Measurements from ENCODE around the gene ST7L. TPM values are rescaled to one million over a fixed set of nuclear protein-coding genes. Genes with fewer than 3 reads are reported as not detected.

The ST7L gene
- total RNA-seq, 1 experiment from 2014 or later = 13.6 TPM

GRCh38 chr1:112583366-112583765 lies 35.6 kb downstream of the ST7L start:
- H3K4me1 Mint-ChIP-seq (ENCODE audit: low read depth, unreplicated experiment) = no peaks in the 10 kb centered on the region
- H3K4me3 ChIP-seq (ENCODE audit: low read depth, low read length) = no peak overlapping the region
- no peak overlapping the region for H3K27ac Mint-ChIP-seq (ENCODE audit: unreplicated experiment)
- H3K27me3 Mint-ChIP-seq (ENCODE audit: insufficient read depth, unreplicated experiment) = no peaks in the 10 kb centered on the region
- no TSS peak for BruUV-seq (replicated peaks)
- DNase-seq = no peak
- H3K4me1 ChIP-seq = no peaks in the 10 kb centered on the region
- no peaks in the 10 kb centered on the region for H3K36me3 ChIP-seq (ENCODE audit: control insufficient read depth, insufficient read depth, low read length)
- POLR2A ChIA-PET = no interaction called here
- peaks cover under 1% of the 10 kb centered on the region for H3K9me3 Mint-ChIP-seq (ENCODE audit: unreplicated experiment)
- no peaks in the 10 kb centered on the region for H3K27me3 ChIP-seq (replicated peaks; ENCODE audit: control insufficient read depth, insufficient read depth, low read length)
- intact Hi-C loops (cut with micrococcal nuclease; ENCODE audit: unreplicated experiment) = no loop called here
- H3K36me3 Mint-ChIP-seq (ENCODE audit: insufficient read depth, unreplicated experiment) = no peaks in the 10 kb centered on the region
- CTCF ChIA-PET = no interaction called here
- no peak overlapping the region for H3K4me3 Mint-ChIP-seq (ENCODE audit: unreplicated experiment)
- no peak for TF ChIP-seq CTCF (IDR thresholded peaks at IDR 0.05; ENCODE audit: insufficient read depth in 1 of 2, low read depth in 1 of 2, low read length in 1 of 2, severe bottlenecking in 1 of 2, unreplicated experiment in 1 of 2)
- no peaks in the 10 kb centered on the region for H3K9me3 ChIP-seq

- Mint-ChIP-seq H3K27me3 (ENCODE audit: insufficient read depth, unreplicated experiment) (no peaks in the 10 kb centered on the region), H3K4me1 (ENCODE audit: low read depth, unreplicated experiment) (no peaks in the 10 kb centered on the region), H3K36me3 (ENCODE audit: insufficient read depth, unreplicated experiment) (no peaks in the 10 kb centered on the region), H3K4me3 (ENCODE audit: unreplicated experiment) (no peak overlapping the region), H3K27ac (ENCODE audit: unreplicated experiment) (no peak overlapping the region), H3K9me3 (ENCODE audit: unreplicated experiment) (no peaks in the 10 kb centered on the region)
- H3K4me1 ChIP-seq = no peaks in the 10 kb centered on the region
- intact Hi-C loops (cut with micrococcal nuclease; ENCODE audit: unreplicated experiment) = no loop called here
- no TSS peak for BruUV-seq (replicated peaks)
- no peak for TF ChIP-seq CTCF (IDR thresholded peaks at IDR 0.05; ENCODE audit: insufficient read depth in 1 of 2, low read depth in 1 of 2, low read length in 1 of 2, severe bottlenecking in 1 of 2, unreplicated experiment in 1 of 2)
- H3K36me3 ChIP-seq (ENCODE audit: control insufficient read depth, insufficient read depth, low read length) = no peaks in the 10 kb centered on the region
- no peaks in the 10 kb centered on the region for H3K9me3 ChIP-seq
- POLR2A ChIA-PET = no interaction called here
- CTCF ChIA-PET = no interaction called here
- no peak for DNase-seq
- H3K4me3 ChIP-seq (ENCODE audit: low read depth, low read length) = no peak overlapping the region
- H3K27me3 ChIP-seq (replicated peaks; ENCODE audit: control insufficient read depth, insufficient read depth, low read length) = no peaks in the 10 kb centered on the region
Observed at GRCh38 chr1:112581586-112582192, 37.3 kb downstream of the ST7L start.

- Mint-ChIP-seq H3K4me3 (ENCODE audit: unreplicated experiment) (no peak overlapping the region), H3K27ac (ENCODE audit: unreplicated experiment) (no peak overlapping the region), H3K36me3 (ENCODE audit: insufficient read depth, unreplicated experiment) (peaks cover 6% of the 10 kb centered on the region), H3K9me3 (ENCODE audit: unreplicated experiment) (no peaks in the 10 kb centered on the region), H3K27me3 (ENCODE audit: insufficient read depth, unreplicated experiment) (no peaks in the 10 kb centered on the region), H3K4me1 (ENCODE audit: low read depth, unreplicated experiment) (no peaks in the 10 kb centered on the region)
- intact Hi-C loops (cut with micrococcal nuclease; ENCODE audit: unreplicated experiment) = no loop called here
- CTCF ChIA-PET = no interaction called here
- no peaks in the 10 kb centered on the region for H3K36me3 ChIP-seq (ENCODE audit: control insufficient read depth, insufficient read depth, low read length)
- POLR2A ChIA-PET = no interaction called here
- no peak for DNase-seq
- no peak overlapping the region for H3K4me3 ChIP-seq (ENCODE audit: low read depth, low read length)
- H3K4me1 ChIP-seq = no peaks in the 10 kb centered on the region
- no TSS peak for BruUV-seq (replicated peaks)
- no peak for TF ChIP-seq CTCF (IDR thresholded peaks at IDR 0.05; ENCODE audit: insufficient read depth in 1 of 2, low read depth in 1 of 2, low read length in 1 of 2, severe bottlenecking in 1 of 2, unreplicated experiment in 1 of 2)
- no peaks in the 10 kb centered on the region for H3K27me3 ChIP-seq (replicated peaks; ENCODE audit: control insufficient read depth, insufficient read depth, low read length)
- no peaks in the 10 kb centered on the region for H3K9me3 ChIP-seq
Observed at GRCh38 chr1:112579801-112580510, 39.0 kb downstream of the ST7L start.

All from Caco-2 (cell line).